HL-60 (cell line): Measurements from ENCODE around the gene SMURF2.
A peak's percentile ranks its signal among the peaks of the same experiment; 100 is the strongest.

ENCODE experiments used
- DNase-seq, 2 experiments: peaks; one replicate each; pipeline ENCODE4 v3.0.0-alpha.2; 2010 to 2020; ENCODE audit warnings: low read depth in 1 of 2, low spot score in 1 of 2
- H3K27ac ChIP-seq: fragments of 250-450 bp; sonication (Bioruptor Pico); replicated peaks from 2 replicates; pipeline ENCODE4 v1.5.1; 2020; ENCODE audit warnings: mild to moderate bottlenecking, moderate library complexity
- H3K27me3 ChIP-seq: fragments of 250-450 bp; sonication (Bioruptor Pico); 2 replicates; pipeline ENCODE4 v1.5.1; 2021; ENCODE audit warnings: mild to moderate bottlenecking, moderate library complexity; ENCODE audit not compliant: insufficient read depth, poor library complexity, severe bottlenecking
- H3K4me3 ChIP-seq: replicated peaks from 2 replicates; pipeline ENCODE4 v1.5.1; 2011; ENCODE audit warnings: mild to moderate bottlenecking, control low read depth, low read length; ENCODE audit not compliant: insufficient read depth
- GABPA ChIP-seq: IDR thresholded peaks from 2 replicates; pipeline ENCODE4 v1.6.1; 2012; ENCODE audit warnings: low read depth
- POLR2AphosphoS5 ChIP-seq: IDR thresholded peaks from 2 replicates; pipeline ENCODE4 v1.6.1; 2012; ENCODE audit warnings: low read depth
- SPI1 ChIP-seq: IDR thresholded peaks from 2 replicates; pipeline ENCODE4 v1.6.1; 2012; ENCODE audit warnings: low read depth, mild to moderate bottlenecking, borderline replicate concordance
- TF ChIP-seq, protein P1 (sequence below): IDR thresholded peaks from one replicate; pipeline ENCODE4 v1.5.1; 2011; ENCODE audit warnings: low read length, control low read depth, inconsistent platforms; ENCODE audit not compliant: insufficient read depth
- TF ChIP-seq, protein P2 (sequence below): IDR thresholded peaks from 2 replicates; pipeline ENCODE4 v1.6.1; 2012; ENCODE audit warnings: low read depth; ENCODE audit not compliant: insufficient replicate concordance

The SMURF2 gene

DNA sequence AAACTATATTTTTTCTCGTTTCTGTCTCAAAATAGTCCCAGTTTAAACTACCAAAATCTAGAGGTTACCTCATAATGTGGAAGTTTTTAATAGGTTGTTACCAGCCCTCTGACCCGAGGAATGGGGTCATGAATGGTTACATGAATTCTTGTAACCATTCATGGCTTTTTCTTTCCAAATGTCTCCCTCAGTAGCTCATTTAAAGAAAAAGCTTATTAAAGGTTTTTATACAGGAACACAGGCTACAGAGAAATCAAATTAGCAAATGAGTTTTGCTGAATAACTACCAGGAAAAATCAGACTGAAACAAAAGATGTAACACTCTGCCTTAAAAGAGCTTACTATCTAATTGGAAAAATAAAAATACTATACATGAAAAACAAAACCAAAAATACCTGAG, 63.4 kb downstream of the SMURF2 start:
- Histone ChIP-seq H3K27ac (peak overlapping the region; percentile 34), H3K4me3 (no peak overlapping the region), H3K27me3 (no peaks in the 10 kb centered on the region)
- no peak for DNase-seq
- no peak for TF ChIP-seq GABPA
- TF ChIP-seq SPI1, result no peak
- no peak for TF ChIP-seq POLR2AphosphoS5
- TF ChIP-seq, protein P1, sequence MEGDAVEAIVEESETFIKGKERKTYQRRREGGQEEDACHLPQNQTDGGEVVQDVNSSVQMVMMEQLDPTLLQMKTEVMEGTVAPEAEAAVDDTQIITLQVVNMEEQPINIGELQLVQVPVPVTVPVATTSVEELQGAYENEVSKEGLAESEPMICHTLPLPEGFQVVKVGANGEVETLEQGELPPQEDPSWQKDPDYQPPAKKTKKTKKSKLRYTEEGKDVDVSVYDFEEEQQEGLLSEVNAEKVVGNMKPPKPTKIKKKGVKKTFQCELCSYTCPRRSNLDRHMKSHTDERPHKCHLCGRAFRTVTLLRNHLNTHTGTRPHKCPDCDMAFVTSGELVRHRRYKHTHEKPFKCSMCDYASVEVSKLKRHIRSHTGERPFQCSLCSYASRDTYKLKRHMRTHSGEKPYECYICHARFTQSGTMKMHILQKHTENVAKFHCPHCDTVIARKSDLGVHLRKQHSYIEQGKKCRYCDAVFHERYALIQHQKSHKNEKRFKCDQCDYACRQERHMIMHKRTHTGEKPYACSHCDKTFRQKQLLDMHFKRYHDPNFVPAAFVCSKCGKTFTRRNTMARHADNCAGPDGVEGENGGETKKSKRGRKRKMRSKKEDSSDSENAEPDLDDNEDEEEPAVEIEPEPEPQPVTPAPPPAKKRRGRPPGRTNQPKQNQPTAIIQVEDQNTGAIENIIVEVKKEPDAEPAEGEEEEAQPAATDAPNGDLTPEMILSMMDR, result no peak
- TF ChIP-seq, protein P2, sequence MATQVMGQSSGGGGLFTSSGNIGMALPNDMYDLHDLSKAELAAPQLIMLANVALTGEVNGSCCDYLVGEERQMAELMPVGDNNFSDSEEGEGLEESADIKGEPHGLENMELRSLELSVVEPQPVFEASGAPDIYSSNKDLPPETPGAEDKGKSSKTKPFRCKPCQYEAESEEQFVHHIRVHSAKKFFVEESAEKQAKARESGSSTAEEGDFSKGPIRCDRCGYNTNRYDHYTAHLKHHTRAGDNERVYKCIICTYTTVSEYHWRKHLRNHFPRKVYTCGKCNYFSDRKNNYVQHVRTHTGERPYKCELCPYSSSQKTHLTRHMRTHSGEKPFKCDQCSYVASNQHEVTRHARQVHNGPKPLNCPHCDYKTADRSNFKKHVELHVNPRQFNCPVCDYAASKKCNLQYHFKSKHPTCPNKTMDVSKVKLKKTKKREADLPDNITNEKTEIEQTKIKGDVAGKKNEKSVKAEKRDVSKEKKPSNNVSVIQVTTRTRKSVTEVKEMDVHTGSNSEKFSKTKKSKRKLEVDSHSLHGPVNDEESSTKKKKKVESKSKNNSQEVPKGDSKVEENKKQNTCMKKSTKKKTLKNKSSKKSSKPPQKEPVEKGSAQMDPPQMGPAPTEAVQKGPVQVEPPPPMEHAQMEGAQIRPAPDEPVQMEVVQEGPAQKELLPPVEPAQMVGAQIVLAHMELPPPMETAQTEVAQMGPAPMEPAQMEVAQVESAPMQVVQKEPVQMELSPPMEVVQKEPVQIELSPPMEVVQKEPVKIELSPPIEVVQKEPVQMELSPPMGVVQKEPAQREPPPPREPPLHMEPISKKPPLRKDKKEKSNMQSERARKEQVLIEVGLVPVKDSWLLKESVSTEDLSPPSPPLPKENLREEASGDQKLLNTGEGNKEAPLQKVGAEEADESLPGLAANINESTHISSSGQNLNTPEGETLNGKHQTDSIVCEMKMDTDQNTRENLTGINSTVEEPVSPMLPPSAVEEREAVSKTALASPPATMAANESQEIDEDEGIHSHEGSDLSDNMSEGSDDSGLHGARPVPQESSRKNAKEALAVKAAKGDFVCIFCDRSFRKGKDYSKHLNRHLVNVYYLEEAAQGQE, result no peak

DNA sequence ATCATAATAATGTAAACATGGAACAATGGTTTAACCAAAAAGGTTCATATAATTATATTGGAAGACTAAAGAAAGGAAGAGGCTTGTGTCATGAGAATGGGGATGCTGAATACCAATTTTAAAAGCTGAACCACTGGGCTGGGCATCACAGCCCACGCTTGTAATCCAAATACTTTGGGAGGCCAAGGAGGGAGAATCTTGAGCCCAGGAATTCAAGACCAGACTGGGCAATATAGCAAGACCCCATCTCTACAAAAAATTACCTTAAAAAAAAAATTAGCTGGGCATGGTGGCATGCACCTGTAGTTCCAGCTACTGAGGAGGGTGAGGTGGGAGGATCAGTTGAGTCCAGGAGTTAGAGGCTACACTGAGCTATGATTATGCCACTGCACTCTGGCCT, 65.1 kb downstream of the SMURF2 start:
- no peaks in the 10 kb centered on the region for H3K27me3 ChIP-seq
- no peak overlapping the region for H3K4me3 ChIP-seq
- no peak for DNase-seq
- TF ChIP-seq, protein P1, result no peak
- TF ChIP-seq SPI1 (no peak), GABPA (no peak), POLR2AphosphoS5 (no peak)
- TF ChIP-seq, protein P2, result no peak
- no peak overlapping the region for H3K27ac ChIP-seq

DNA sequence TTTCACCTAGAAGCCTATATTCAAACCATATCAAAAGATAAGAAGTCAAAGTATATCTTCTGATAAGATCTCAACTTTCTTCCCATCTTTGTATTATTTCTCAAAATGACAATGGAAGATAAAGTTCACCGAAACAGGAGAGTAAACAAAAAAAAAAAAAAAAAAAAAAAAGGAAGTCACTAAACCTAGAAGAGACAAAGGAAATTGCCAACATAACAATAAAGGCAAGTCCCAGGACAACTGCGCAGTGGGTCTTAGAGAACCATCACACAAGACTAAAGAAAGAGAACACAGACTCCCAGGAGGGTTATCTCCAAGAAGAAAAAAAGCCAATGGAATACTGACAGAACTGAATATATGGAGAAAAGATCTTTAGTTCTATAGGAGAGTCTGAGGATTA, 65.7 kb downstream of the SMURF2 start:
- peak in 1 of 2 experiments; percentile 56 for DNase-seq
- TF ChIP-seq, protein P1, result no peak
- TF ChIP-seq POLR2AphosphoS5 (no peak), SPI1 (peak; percentile 79), GABPA (no peak)
- H3K4me3 ChIP-seq, result no peak overlapping the region
- no peak overlapping the region for H3K27ac ChIP-seq
- H3K27me3 ChIP-seq, result no peaks in the 10 kb centered on the region

DNA sequence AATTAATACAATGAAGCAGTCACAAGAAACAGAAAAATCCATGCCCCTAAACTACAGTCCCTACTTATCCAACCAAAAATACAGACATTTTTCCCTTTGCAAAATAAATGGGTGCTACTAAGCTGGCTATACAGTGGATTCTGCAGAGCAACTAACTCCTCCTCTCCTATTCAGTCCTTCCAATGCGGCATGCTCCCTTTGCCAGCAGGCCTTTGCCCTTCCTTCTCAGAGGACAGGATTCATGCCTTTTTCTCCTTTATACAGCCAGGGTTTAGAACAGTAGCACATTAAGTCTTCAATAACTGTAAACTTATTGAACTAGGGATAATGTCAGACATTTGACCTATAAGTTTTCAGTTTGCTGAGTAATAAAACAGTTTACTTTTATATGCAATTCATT, 70.2 kb downstream of the SMURF2 start:
- Histone ChIP-seq H3K27me3 (no peaks in the 10 kb centered on the region), H3K27ac (no peak overlapping the region), H3K4me3 (no peak overlapping the region)
- no peak for TF ChIP-seq GABPA
- TF ChIP-seq, protein P2, result no peak
- TF ChIP-seq, protein P1, result no peak
- no peak for TF ChIP-seq POLR2AphosphoS5
- no peak for TF ChIP-seq SPI1
- no peak for DNase-seq
